Spleen (tissue), 7 donors: ENCODE results near the gene FERMT2.

ENCODE experiments used
- POLR2AphosphoS5 ChIP-seq, 3 donors: sonication (generic); formaldehyde crosslinking; IDR thresholded peaks; one replicate each; pipeline ENCODE4 v1.5.1; 2017; ENCODE audit warnings: antibody characterized with exemption in 3 of 3
- TF ChIP-seq, protein P1 (sequence below), 11 experiments: fragments of 200-600 bp in 7 of 11; fragments of 450-650 bp in 4 of 11; sonication (generic) in 4 of 11; IDR thresholded peaks in 8 of 11; conservative IDR thresholded peaks in 3 of 11; 1 replicate in 7 of 11; 2 replicates in 4 of 11; pipeline versions ENCODE4 v1.4.0 to v1.8.0; 2016 to 2021; ENCODE audit warnings: antibody characterized with exemption in 11 of 11, inconsistent platforms in 4 of 11, mild to moderate bottlenecking in 1 of 11
- donor health status: DM: no; HTN: no; CAD: no; lungs with moderate emphysema.
- donor health status: DM: no; HTN: no; CAD: no.
- donor health status: DM: no; HTN: no; CAD: no.

DNA sequence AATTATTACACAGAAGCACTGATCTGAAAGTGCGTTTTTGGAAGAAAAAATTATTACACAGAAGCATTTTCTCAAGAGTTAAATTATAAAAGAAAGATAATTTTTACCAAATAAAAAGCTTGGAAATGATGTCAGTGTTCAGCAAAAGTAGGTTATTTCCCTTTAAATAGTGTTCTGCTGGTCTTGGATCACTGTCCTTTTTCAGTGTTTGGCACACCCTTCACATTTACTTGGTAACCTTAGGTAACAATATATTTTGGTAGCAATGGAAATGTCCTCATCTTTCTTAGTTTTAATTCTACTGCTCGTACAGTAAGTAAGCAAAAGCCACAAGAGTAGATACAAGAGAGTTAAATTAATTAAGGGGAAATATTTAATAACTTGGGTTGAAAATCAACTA is 40.3 kb downstream of the FERMT2 start:
- TF ChIP-seq, protein P1, sequence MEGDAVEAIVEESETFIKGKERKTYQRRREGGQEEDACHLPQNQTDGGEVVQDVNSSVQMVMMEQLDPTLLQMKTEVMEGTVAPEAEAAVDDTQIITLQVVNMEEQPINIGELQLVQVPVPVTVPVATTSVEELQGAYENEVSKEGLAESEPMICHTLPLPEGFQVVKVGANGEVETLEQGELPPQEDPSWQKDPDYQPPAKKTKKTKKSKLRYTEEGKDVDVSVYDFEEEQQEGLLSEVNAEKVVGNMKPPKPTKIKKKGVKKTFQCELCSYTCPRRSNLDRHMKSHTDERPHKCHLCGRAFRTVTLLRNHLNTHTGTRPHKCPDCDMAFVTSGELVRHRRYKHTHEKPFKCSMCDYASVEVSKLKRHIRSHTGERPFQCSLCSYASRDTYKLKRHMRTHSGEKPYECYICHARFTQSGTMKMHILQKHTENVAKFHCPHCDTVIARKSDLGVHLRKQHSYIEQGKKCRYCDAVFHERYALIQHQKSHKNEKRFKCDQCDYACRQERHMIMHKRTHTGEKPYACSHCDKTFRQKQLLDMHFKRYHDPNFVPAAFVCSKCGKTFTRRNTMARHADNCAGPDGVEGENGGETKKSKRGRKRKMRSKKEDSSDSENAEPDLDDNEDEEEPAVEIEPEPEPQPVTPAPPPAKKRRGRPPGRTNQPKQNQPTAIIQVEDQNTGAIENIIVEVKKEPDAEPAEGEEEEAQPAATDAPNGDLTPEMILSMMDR (IDR thresholded peaks at IDR 0.05 in 8 of 11, conservative IDR thresholded peaks at IDR 0.05 in 3 of 11): no peak
- no peak for TF ChIP-seq POLR2AphosphoS5 (IDR thresholded peaks at IDR 0.05)
